ENCODE data around the gene TMEM120B. TPM values are rescaled to one million over a fixed set of nuclear protein-coding genes. Genes with fewer than 3 reads are reported as not detected.
A peak's percentile ranks its signal among the peaks of the same experiment; 100 is the strongest.

TMEM120B gene
- total and polyA plus RNA-seq, 9 donors = 10.2 to 28.1 (median 16.3) TPM

GRCh38 chr12:121717041-121717699, 4.6 kb downstream of the TMEM120B start:
- H3K27me3 ChIP-seq (ENCODE audit: control insufficient read depth, insufficient read depth, low read length) = no peaks in the 10 kb centered on the region
- H3K9me3 ChIP-seq (replicated peaks; ENCODE audit: control insufficient read depth, low read depth, low read length) = no peaks in the 10 kb centered on the region
- 59% methylated on average over 4 of the region's 10 CpGs for WGBS (ENCODE audit: insufficient coverage)
- no peak overlapping the region for H3K27ac ChIP-seq (ENCODE audit: low read length)
- peaks cover 20% of the 10 kb centered on the region for H3K4me1 ChIP-seq (ENCODE audit: control insufficient read depth, insufficient read depth, low read length)
- H3K36me3 ChIP-seq (ENCODE audit: control insufficient read depth, insufficient read depth, low read length) = peaks cover 14% of the 10 kb centered on the region
- peak; percentile 35 for DNase-seq
- H3K4me3 ChIP-seq (ENCODE audit: low read length) = no peak overlapping the region

GRCh38 chr12:121718653-121719239, 6.2 kb downstream of the TMEM120B start:
- Histone ChIP-seq H3K4me3 (ENCODE audit: low read length) (no peak overlapping the region), H3K27ac (ENCODE audit: low read length) (no peak overlapping the region), H3K9me3 (replicated peaks; ENCODE audit: control insufficient read depth, low read depth, low read length) (no peaks in the 10 kb centered on the region), H3K27me3 (ENCODE audit: control insufficient read depth, insufficient read depth, low read length) (no peaks in the 10 kb centered on the region), H3K4me1 (ENCODE audit: control insufficient read depth, insufficient read depth, low read length) (peaks cover 14% of the 10 kb centered on the region), H3K36me3 (ENCODE audit: control insufficient read depth, insufficient read depth, low read length) (peaks cover 17% of the 10 kb centered on the region)
- WGBS (ENCODE audit: insufficient coverage) = 70% methylated on average over 1 of the region's 3 CpGs
- no peak for DNase-seq

GRCh38 chr12:121719926-121720414, 7.4 kb downstream of the TMEM120B start:
- H3K27me3 ChIP-seq (ENCODE audit: control insufficient read depth, insufficient read depth, low read length) = no peaks in the 10 kb centered on the region
- H3K4me1 ChIP-seq (ENCODE audit: control insufficient read depth, insufficient read depth, low read length) = peaks cover 4% of the 10 kb centered on the region
- DNase-seq = no peak
- H3K36me3 ChIP-seq (ENCODE audit: control insufficient read depth, insufficient read depth, low read length) = peaks cover 16% of the 10 kb centered on the region
- 77% methylated on average over 13 of the region's 14 CpGs for WGBS (ENCODE audit: insufficient coverage)
- H3K4me3 ChIP-seq (ENCODE audit: low read length) = no peak overlapping the region
- H3K27ac ChIP-seq (ENCODE audit: low read length) = no peak overlapping the region
- no peaks in the 10 kb centered on the region for H3K9me3 ChIP-seq (replicated peaks; ENCODE audit: control insufficient read depth, low read depth, low read length)

- Histone ChIP-seq H3K27me3 (ENCODE audit: control insufficient read depth, insufficient read depth, low read length) (no peaks in the 10 kb centered on the region), H3K4me1 (ENCODE audit: control insufficient read depth, insufficient read depth, low read length) (peaks cover 4% of the 10 kb centered on the region), H3K36me3 (ENCODE audit: control insufficient read depth, insufficient read depth, low read length) (peaks cover 14% of the 10 kb centered on the region), H3K27ac (ENCODE audit: low read length) (no peak overlapping the region), H3K4me3 (ENCODE audit: low read length) (no peak overlapping the region), H3K9me3 (replicated peaks; ENCODE audit: control insufficient read depth, low read depth, low read length) (no peaks in the 10 kb centered on the region)
- 94% methylated on average over 2 of the region's 5 CpGs for WGBS (ENCODE audit: insufficient coverage)
- no peak for DNase-seq
Measured at GRCh38 chr12:121720762-121721161, 8.2 kb downstream of the TMEM120B start.

- no peaks in the 10 kb centered on the region for H3K9me3 ChIP-seq (replicated peaks; ENCODE audit: control insufficient read depth, low read depth, low read length)
- WGBS (ENCODE audit: insufficient coverage) = 80% methylated on average over 1 of the region's 3 CpGs
- H3K27ac ChIP-seq (ENCODE audit: low read length) = no peak overlapping the region
- H3K36me3 ChIP-seq (ENCODE audit: control insufficient read depth, insufficient read depth, low read length) = peaks cover 11% of the 10 kb centered on the region
- DNase-seq = no peak
- H3K27me3 ChIP-seq (ENCODE audit: control insufficient read depth, insufficient read depth, low read length) = no peaks in the 10 kb centered on the region
- no peak overlapping the region for H3K4me3 ChIP-seq (ENCODE audit: low read length)
- no peaks in the 10 kb centered on the region for H3K4me1 ChIP-seq (ENCODE audit: control insufficient read depth, insufficient read depth, low read length)
Measured at GRCh38 chr12:121722511-121722910, 10.0 kb downstream of the TMEM120B start.

GRCh38 chr12:121723200-121723599, 10.6 kb downstream of the TMEM120B start:
- Histone ChIP-seq H3K4me1 (ENCODE audit: control insufficient read depth, insufficient read depth, low read length) (no peaks in the 10 kb centered on the region), H3K4me3 (ENCODE audit: low read length) (no peak overlapping the region), H3K36me3 (ENCODE audit: control insufficient read depth, insufficient read depth, low read length) (peaks cover 11% of the 10 kb centered on the region), H3K9me3 (replicated peaks; ENCODE audit: control insufficient read depth, low read depth, low read length) (no peaks in the 10 kb centered on the region), H3K27me3 (ENCODE audit: control insufficient read depth, insufficient read depth, low read length) (no peaks in the 10 kb centered on the region), H3K27ac (ENCODE audit: low read length) (no peak overlapping the region)
- no peak for DNase-seq
- 60% methylated on average over 1 of the region's 4 CpGs for WGBS (ENCODE audit: insufficient coverage)

GRCh38 chr12:121724925-121725324, 12.4 kb downstream of the TMEM120B start:
- peaks cover 11% of the 10 kb centered on the region for H3K36me3 ChIP-seq (ENCODE audit: control insufficient read depth, insufficient read depth, low read length)
- H3K27me3 ChIP-seq (ENCODE audit: control insufficient read depth, insufficient read depth, low read length) = no peaks in the 10 kb centered on the region
- no peak overlapping the region for H3K4me3 ChIP-seq (ENCODE audit: low read length)
- WGBS (ENCODE audit: insufficient coverage) = no CpG with 5 or more reads among the region's 2 CpGs
- H3K27ac ChIP-seq (ENCODE audit: low read length) = no peak overlapping the region
- H3K9me3 ChIP-seq (replicated peaks; ENCODE audit: control insufficient read depth, low read depth, low read length) = no peaks in the 10 kb centered on the region
- no peak for DNase-seq
- no peaks in the 10 kb centered on the region for H3K4me1 ChIP-seq (ENCODE audit: control insufficient read depth, insufficient read depth, low read length)

GRCh38 chr12:121725423-121725822, 12.9 kb downstream of the TMEM120B start:
- 86% methylated on average over 1 of the region's 3 CpGs for WGBS (ENCODE audit: insufficient coverage)
- Histone ChIP-seq H3K9me3 (replicated peaks; ENCODE audit: control insufficient read depth, low read depth, low read length) (no peaks in the 10 kb centered on the region), H3K4me3 (ENCODE audit: low read length) (no peak overlapping the region), H3K27me3 (ENCODE audit: control insufficient read depth, insufficient read depth, low read length) (no peaks in the 10 kb centered on the region), H3K27ac (ENCODE audit: low read length) (no peak overlapping the region), H3K4me1 (ENCODE audit: control insufficient read depth, insufficient read depth, low read length) (no peaks in the 10 kb centered on the region), H3K36me3 (ENCODE audit: control insufficient read depth, insufficient read depth, low read length) (peaks cover 11% of the 10 kb centered on the region)
- no peak for DNase-seq

GRCh38 chr12:121729021-121729420, 16.5 kb downstream of the TMEM120B start:
- Histone ChIP-seq H3K9me3 (replicated peaks; ENCODE audit: control insufficient read depth, low read depth, low read length) (no peaks in the 10 kb centered on the region), H3K4me1 (ENCODE audit: control insufficient read depth, insufficient read depth, low read length) (no peaks in the 10 kb centered on the region)
- 73% methylated on average over 6 of the region's 6 CpGs for WGBS (ENCODE audit: insufficient coverage)

GRCh38 chr12:121731473-121731872, 18.9 kb downstream of the TMEM120B start:
- WGBS (ENCODE audit: insufficient coverage) = no CpG with 5 or more reads among the region's 7 CpGs
- no peaks in the 10 kb centered on the region for H3K9me3 ChIP-seq (replicated peaks; ENCODE audit: control insufficient read depth, low read depth, low read length)

More at GRCh38 chr12:121729021-121729420, 16.5 kb downstream of the TMEM120B start:
- Histone ChIP-seq H3K27ac (ENCODE audit: low read length) (no peak overlapping the region), H3K4me3 (ENCODE audit: low read length) (no peak overlapping the region), H3K27me3 (ENCODE audit: control insufficient read depth, insufficient read depth, low read length) (no peaks in the 10 kb centered on the region), H3K36me3 (ENCODE audit: control insufficient read depth, insufficient read depth, low read length) (peaks cover 7% of the 10 kb centered on the region)
- no peak for DNase-seq

More at GRCh38 chr12:121731473-121731872, 18.9 kb downstream of the TMEM120B start:
- DNase-seq = no peak
- no peak overlapping the region for H3K27ac ChIP-seq (ENCODE audit: low read length)
- H3K4me3 ChIP-seq (ENCODE audit: low read length) = no peak overlapping the region
- no peaks in the 10 kb centered on the region for H3K36me3 ChIP-seq (ENCODE audit: control insufficient read depth, insufficient read depth, low read length)
- no peaks in the 10 kb centered on the region for H3K27me3 ChIP-seq (ENCODE audit: control insufficient read depth, insufficient read depth, low read length)
- no peaks in the 10 kb centered on the region for H3K4me1 ChIP-seq (ENCODE audit: control insufficient read depth, insufficient read depth, low read length)

All from muscle of leg (tissue), 11 donors.